NCI-H128 (cell line): ENCODE measurements around the gene OTOG.

Experiments used
- DNase-seq: peaks from one replicate; lab custom pipeline; 2025; ENCODE audit not compliant: unreplicated experiment; lab: John Stamatoyannopoulos, UW

The OTOG gene

DNA sequence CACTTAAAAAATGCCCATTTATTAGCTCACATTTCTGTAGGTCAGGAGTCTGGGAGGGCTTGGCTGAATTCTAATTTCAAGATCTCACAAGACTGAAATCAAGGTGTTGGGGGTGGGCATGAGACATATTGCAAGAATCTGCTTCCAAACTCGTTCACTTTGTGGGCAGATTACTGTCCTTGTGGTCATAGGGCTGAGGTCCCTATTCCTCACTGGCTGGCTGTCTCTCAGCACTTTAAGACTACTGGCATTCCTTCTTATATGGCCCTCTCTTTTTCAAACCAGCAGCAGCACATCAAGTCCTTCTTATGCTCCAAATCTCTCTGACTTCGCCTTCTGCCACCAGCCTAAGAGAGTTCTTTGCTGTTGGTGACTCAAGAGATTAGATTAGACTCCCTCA is 144.5 kb downstream of the OTOG start:
- DNase-seq: no peak

- DNase-seq: no peak
Measured at GRCh38 chr11:17691976-17692375, 144.9 kb downstream of the OTOG start.

DNA sequence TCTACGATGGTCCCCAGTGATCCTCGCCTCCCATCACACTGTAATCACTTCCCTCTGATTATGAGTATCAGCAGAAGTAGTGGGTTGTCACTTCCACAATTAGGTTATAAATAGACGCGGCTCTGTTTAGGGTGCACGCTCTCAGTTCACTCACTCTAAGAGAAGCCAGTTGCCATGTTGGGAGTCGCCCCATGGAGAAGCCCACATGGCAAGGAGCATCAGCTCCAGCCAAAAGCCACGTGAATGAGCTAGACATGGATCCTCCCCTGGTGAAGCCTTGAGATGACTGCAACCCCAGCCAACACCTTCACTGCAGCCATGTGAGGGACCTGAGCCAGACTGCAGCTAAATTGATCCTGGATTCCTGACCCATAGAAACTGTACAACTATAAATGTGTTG is 145.9 kb downstream of the OTOG start:
- no peak for DNase-seq

- no peak for DNase-seq
Measured at GRCh38 chr11:17693531-17693930, 146.5 kb downstream of the OTOG start.

GRCh38 chr11:17694494-17695110 is 147.5 kb downstream of the OTOG start:
- no peak for DNase-seq

- no peak for DNase-seq
Measured at GRCh38 chr11:17695454-17696441, 148.7 kb downstream of the OTOG start.

DNA sequence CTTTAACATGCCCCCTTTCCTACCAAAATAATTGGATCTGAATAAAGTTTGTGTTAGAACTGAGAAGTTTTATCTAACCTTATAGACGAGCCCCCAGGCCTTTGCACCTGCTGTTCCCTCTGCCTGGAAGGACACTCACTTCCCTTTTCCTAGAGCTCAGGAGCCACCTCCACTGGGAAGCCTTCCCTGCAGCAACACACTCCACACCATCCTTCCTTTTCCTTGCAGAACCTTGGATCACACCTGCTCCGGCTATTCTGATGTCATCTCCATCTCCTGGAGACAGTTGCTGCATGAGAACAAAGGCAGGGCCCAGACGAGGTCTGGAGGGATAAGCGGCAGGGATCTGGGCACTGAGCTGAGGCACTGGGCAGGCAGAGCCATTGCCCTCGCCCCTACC is 149.7 kb downstream of the OTOG start:
- DNase-seq: no peak
